Stimulated activated CD8-positive, alpha-beta memory T cell treated with anti-CD3 and anti-CD28 coated beads, Interleukin-12 subunit alpha, Interleukin-12 subunit beta, amount 100 ng/mL, for 1 hour (primary cell): ENCODE results near the gene SSTR5.
"Not testable (repeated sequence)": the region's sequence is repeated elsewhere in the genome, so short reads cannot be mapped to it uniquely, and the experiment has no call there.

Experiments used
- DNase-seq: peaks from one replicate; pipeline ENCODE4 v3.0.0-alpha.2; 2020; ENCODE audit warnings: low read depth

SSTR5 gene

DNA sequence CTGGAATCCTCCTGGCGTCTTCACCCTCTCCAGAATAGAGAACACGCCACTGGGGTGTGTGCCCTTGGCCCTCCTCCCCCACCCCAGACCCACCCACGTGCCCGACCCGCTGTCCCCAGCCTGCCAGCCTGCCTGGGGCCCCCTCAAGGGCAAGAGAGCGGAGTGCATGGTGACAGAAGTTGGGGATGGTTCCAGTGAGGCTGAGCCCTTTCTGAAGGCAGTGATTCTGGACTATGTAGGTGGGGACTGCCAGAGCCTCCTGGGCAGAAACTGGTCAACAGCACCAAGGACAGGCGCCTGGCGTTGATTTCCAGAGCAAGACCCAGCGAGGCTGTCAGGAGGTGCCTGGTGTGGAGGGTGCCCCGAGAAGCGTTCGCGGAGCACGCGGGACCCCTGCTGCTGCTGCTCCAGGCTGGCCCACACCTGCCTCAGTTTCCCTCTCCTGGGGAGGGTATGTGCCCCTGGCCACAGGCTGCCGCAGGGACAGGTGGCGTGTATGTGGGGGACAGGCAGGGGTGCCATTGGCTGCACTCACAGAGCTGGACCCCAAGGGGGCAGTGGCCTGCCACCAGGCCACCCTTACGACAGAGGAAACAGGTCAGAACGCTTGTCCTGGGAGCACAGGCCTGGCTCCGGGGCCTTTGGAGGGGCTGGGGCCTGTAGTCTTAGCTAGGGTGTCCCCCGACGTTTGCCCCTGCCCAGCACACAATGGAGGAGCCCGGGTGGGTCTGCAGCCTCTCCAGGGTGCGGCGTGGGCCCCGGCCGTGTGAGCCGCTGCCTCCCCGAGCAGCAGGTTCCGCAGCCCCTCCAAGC is 1.2 kb downstream of the SSTR5 start:
- no peak for DNase-seq

DNA sequence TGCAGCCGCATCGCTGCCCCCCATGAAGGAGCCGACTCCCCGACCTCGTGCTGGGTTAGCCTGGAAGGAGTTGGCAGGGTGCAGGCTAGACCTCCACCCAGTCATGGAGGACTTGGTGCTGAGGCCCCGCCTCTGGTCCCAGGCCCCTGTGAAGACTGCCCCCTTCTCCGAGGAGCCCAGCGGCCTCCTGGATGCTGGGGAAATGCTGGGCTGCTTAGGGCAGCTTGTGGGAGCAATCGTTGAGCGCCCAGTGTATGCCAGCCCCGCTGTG is 1.8 kb downstream of the SSTR5 start:
- DNase-seq: no peak

DNA sequence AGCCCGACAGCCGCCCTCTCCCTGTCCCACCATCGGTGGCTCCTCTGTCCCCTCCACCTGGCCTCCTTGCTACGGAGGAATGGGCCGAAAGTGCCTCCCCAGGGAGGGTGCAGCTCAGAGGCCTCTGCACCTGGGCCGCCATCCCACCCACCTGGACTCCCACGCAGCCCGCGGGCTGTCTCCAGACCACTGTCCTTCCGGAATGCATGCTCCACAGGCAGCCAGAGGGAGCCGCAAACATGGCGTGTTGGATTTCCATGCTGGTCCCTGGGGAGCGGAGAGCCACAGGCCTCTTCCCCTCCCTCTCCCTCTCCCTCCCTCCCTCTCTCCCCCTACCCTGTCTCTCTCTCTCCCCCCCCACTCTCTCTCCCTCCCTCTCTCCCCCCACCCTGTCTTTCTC is 3.0 kb downstream of the SSTR5 start:
- DNase-seq: no peak

DNA sequence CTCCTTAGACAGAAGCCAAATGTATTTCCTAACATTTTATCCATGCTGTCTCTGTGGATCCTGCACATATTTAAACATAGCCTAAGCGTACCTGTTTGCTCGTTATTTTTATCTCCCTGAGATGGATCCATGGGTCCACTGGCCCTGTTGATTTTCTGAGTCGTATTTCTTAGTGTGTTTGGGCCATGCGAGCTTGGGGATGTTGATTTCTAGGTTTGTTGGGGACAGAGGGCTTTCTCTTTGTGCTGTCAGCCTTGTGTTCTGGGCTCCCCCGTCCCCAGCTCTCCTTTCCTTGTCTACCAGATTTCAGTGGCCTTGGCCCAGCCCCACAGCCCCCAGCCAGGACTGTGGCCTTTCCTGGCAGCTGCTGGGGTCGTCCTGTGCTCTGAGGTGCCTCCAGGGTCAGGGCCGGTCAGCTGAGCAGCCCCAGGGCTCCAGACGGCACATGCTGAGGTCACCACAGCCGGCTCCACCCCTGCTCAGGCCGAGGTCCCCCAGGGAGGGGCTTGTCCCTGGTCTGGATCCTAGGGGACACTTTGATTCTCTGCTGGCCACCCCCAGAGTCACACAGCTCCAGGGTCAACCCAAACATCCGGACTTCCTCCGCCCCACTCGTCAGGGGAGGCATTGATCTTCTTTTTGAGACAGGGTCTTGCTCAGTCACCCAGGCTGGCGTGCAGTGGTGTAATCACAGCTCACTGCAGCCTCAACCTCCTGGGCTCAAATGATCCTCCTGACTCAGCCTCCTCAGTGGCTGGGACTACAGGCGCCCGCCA is 4.4 kb downstream of the SSTR5 start:
- no peak for DNase-seq

DNA sequence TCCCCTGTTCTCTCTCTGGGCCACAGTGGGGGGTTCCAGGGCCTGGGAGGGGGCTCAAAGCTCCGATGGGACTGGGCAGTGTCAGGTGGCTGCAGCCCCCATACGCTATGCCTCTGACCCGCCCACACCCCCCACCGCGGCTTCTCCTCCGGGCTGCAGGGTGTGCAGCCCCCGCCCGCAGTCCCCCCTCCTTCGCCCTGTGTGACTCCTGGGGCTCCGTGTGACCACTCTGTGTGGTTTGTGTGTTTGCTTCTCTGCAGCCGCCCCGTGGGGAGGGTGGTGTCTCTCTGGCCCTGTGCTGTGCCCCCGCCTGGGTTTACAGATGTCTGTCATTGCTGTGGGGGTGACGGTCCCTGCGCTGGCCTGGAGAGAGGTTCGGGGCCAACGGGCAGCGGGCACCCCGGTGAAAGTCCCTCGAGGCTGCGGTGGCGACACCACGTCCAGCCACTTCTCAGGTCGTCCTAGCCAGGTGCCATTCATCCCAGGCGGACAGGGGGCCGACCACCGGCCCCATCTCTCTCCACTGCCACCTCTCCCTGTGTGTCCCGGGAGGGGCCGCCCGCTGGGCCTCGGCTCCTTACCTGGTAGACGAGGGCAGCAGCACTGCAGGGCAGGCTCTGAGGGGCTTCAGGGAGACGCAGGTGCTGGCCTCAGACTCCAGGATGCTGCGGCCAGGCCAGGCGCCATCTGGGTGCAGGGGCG is 5.5 kb downstream of the SSTR5 start:
- DNase-seq: no peak

DNA sequence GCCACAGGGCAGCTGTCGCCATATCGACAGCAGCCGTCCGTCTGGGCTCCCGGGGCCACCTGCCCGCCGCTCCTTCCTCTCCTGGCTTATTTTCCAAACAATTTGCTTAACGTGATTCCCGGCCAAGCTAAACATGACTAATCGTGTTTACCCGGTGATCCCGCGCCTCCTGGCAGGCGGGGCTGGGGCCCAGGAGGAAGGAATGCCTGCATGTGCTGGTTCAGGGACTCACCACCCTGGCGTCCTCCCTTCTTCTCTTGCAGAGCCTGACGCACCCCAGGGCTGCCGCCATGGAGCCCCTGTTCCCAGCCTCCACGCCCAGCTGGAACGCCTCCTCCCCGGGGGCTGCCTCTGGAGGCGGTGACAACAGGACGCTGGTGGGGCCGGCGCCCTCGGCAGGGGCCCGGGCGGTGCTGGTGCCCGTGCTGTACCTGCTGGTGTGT is 6.1 kb downstream of the SSTR5 start:
- no peak for DNase-seq

DNA sequence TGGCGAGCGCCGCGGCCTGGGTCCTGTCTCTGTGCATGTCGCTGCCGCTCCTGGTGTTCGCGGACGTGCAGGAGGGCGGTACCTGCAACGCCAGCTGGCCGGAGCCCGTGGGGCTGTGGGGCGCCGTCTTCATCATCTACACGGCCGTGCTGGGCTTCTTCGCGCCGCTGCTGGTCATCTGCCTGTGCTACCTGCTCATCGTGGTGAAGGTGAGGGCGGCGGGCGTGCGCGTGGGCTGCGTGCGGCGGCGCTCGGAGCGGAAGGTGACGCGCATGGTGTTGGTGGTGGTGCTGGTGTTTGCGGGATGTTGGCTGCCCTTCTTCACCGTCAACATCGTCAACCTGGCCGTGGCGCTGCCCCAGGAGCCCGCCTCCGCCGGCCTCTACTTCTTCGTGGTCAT is 6.8 kb downstream of the SSTR5 start:
- no peak for DNase-seq

DNA sequence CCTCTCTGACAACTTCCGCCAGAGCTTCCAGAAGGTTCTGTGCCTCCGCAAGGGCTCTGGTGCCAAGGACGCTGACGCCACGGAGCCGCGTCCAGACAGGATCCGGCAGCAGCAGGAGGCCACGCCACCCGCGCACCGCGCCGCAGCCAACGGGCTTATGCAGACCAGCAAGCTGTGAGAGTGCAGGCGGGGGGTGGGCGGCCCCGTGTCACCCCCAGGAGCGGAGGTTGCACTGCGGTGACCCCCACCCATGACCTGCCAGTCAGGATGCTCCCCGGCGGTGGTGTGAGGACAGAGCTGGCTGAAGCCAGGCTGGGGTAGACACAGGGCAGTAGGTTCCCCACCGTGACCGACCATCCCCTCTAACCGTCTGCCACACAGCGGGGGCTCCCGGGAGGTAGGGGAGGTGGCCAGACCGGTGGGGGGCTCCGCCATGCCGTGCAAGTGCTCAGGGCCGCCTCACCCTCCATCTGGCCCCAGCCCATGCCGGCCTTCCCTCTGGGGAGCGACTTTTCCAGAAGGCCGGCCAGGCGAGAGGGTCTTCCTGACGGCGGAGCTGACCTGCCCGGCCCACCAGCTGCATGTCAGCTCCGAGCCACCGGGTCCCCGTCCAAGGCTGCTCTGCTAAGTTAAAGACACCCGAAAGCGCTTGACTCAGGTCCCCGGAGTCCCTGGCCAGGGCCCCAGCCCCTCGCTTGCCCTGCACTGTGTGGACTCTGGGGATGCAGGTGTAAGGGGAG is 7.4 kb downstream of the SSTR5 start:
- DNase-seq: no peak

DNA sequence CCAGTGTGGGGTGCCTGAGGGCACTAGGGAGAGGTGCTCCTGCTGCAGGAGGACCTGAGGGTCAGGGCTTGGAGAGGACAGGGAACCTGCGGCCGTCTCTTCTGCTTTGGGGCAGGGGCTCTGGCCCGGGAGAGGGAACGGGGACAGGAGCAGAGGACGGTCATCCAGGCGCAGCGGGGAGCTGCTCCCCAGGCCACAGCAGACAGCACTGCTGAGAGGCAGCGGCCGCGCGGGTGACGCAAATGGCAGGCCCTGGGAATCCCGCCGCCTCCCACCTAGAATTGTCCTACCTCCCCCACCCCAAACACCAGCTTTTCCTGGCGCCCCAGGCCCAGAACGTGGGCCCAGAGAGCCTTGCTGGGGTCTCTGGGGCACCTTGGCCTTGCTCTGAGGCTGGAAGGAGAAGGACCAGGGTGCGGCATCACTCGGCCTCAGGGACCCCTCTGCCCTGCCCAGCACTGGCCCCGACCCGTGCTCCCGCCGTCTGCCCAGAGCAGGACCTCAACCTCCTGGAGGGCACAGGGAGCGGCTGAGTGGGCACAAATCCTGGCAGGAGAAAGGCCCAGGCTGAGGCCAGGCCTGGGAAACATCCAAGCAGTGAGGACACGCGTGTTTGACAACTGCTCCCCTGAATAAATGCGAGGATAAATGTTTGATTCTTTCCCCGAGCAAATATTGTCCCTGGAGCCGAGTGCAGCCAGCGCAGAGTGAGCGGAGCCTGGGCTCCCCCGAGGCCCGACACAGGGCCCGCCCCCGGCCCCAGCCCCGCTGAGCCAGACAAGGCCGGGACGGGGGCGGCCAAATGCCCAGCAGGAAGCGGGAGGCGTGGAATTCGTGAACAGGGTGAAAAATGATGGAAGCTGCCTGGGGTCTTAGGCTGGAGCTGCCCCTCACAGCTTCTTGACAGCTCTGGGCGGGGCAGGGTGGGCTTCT is 8.5 kb downstream of the SSTR5 start:
- no peak for DNase-seq

DNA sequence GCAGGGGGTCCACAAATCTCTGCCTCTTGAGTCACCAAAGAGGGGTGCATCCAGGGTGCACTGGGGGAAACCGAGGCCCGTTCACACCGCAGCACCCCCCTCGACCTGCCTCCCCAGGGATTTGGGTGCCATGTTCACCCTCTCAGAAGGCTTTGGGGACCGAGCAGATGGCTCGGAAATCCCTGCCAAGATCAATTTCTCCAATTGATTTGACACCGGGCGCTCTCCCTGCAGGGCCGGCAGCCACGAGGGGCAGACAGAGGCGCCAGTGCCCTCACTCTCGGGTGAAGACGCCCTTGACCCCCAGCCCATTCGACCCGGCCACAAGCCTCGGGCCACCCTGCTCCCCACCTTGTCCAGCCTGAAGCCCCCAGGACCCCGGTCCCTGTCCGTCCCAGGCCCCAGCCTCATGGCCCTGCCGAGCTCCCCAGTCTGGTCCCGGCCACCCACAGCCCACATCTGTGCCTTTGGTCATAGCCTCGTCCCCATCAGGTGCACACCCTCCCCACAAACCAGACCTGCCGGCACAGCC is 9.3 kb downstream of the SSTR5 start:
- DNase-seq: no peak

DNA sequence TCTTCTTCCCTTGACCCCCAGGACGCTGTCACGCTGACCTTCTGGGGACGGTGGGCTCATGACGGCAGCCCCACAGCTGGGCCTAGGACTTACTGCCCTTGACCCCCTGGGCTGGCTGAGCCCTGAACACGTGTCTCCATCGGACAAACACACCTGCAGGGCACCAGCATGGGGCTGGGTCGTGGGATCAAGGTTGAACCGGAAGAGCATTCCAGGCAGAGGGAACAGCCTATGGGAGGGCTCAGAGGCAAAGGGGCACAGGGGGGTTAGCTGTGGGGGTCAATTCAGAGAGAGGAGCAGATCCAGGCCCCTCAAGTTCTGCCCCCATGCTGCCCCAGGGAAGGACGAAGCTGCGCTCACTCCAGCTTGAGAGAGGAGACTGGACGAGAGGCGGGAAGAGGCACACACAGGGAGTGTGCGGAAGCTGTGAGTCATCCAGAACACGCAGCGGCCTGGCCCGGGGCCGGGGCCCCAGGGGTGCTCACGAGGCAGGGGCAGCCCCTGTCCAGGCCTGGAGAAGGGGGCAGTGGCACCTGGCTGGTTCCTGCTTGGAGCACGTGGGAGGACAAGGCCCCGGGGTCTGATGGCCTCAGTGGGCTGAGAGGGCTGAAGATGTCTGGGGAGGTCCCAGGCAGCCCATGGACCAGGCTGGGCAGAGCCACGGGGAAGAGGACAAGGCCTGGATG is 9.9 kb downstream of the SSTR5 start:
- no peak for DNase-seq

DNA sequence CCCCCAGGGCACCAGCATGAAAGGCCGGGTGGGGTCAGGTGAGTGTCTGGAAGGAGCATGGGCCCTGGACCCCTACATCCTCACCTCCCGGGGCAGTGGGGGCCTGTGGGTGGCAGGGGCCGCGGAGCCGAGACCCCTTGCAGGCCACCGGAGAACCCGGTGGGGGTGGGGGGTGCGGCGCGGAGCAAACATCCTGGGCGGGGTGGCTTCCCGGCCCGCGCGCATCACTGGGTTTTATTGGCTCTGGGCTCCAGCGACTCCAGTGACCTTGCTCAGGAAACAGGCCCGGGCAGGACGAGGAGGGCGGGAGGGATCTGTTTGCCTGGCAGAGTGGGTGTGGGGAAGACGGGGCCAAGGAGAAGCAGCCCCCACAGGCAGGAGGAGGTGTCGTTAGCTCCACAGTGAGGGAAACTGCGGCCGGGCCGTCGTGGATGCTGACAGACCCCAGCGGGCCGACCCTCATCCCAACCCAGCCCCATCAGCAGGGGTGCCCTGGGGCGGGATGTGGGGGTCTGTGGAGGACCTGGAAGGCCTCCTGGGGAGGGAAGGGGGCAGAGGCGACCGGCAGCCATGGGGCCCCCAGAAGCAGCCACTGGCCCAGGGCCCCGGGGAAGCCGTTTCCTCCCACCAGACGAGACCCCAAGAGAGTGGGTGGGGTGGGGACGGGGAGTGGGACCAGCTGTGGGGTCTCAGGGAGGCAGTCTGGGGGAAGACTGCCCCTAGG is 10.6 kb downstream of the SSTR5 start:
- no peak for DNase-seq

DNA sequence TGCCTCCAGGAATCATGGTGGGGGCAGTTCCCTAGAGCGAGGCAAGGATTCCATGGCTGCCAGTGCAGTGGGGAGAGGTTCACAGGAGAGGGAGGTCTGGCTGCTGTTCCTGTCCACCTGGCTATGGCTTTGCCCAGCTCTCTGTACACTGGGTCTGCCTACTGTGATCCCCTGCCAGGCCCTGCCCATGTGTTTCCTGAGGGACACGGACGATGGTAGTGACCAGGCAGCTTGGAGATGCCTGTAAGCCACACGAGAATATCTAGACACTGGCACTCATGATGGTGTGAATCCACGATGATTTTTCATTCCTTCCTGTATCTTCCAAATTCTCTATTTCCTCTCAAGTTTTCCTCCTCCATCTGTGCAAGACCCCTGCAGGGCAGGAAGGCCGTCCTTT is 12.4 kb downstream of the SSTR5 start:
- DNase-seq: no peak

DNA sequence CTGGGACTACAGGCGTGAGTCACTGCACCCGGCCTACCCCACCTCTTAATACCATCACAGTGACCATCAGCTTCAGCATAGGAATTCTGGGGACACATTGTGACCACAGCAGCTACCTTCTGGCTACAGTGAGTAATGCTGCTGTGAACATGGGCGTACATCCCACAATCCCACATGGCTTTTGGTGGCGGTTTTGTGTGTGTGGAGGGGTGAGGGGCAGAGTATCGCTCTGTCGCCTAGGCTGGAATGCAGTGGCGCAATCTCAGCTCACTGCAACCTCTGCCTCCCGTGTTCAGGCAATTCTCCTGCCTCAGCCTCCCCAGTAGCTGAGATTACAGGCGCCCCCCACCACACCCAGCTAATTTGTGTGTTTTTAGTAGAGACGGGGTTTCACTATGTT is 13.9 kb downstream of the SSTR5 start:
- not testable (repeated sequence) for DNase-seq

DNA sequence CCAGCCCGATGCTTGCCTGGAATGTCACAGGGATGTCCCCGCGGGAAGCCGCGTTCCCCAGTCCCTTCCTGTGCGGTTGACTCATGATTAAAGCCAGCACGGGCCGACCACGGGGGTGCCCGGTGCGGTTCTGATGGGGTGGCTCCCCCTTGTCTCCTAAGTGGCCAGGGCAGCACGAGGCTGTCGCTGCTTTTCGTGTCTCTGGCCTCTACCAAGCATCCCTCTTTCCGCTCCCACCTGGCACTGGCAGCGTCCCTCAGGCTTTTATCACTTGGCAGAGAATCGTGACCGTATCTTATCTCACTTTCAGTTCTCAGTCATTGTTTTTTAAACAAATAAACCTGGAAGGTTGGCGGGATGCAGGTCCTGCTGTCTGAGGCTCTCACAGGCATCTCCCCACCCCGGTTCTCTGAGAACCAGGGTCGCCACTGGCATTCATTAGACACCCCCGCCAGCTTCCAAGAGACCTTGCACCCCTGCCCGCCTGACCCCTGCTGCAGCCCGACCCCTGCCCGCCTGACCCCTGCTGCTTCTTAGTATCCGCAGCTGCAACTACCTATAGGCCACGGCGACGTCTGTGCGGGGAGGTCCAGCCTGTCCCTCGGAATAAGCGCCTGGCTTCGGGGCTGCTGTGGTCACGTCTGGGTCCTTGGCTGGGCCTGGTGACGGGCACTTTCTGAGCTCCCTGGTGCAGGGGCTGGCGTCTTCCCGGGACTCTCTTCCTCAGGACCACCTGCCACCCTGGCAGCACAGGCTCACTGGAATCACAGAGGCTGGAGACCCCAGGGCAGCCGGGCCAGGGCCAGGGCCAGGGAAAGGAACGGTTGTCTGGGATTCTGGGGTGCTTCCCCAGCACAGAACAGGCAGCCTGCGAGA is 16.0 kb downstream of the SSTR5 start:
- DNase-seq: no peak

DNA sequence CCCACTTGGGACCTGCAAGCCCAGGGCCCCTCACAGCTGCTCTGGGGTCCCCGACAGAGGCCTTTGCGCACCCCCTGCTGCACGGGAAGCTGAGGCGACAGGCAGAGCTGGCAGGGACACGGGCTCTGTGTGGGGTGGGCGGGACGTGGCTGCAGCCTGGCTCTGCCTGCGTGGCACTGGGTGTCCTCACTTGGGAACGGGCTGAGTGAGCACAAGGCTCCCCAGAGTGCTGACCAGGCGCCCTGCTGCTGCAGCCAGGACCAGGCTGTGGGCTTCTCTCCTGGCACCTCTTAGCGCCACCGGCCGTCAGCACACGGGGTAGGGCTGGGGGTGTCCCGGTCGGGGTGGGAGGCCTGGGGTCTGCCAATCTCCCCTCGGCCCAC is 16.9 kb downstream of the SSTR5 start:
- DNase-seq: no peak

DNA sequence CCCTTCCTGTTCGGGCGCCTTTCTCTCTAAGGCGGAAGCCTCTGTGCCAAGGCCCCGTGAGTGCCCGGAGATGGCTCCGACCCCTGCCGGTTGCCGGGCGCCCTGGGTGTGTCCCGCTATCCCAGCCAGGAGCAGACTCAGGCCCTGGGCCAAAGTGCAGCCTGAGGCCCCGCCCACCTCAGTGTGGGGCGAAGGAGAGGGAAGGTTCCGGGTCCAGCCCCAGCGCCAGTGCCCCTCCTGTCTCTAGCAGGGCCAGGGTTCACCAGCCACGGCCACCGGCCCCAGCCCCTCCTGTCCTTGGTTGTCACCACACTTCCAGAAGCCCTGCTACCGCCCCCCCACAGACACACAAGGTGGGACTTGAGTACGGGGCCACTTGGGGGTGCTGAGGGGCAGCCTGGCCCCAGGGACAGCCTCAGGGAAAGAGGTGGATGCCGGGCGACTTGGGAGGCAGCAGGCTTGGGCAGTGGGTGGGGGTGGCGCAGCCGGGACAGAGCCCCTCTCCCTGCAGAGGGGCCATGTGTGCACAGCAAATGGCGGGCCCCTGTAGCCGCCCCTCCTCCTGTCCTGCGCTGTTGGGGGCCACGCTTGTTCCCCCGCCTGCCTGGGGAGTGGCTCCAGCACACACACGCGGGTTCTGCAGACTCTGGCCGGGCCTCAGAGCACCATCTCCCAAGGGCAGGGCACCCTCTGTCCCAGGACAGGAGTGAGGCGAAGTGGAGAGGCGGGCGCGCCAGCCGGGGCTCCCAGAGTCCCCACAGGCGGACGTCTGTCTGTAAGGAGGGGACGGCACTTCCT is 17.5 kb downstream of the SSTR5 start:
- DNase-seq: no peak
